Left renal pelvis (tissue), 4 donors: ENCODE results near the gene PSD2. TPM values are rescaled to one million over a fixed set of nuclear protein-coding genes. Genes with fewer than 3 reads are reported as not detected.

ENCODE experiments used
- DNase-seq, 4 donors: peaks; one replicate each; pipeline ENCODE4 v3.0.0-alpha.2; 2013; ENCODE audit warnings: low read depth in 4 of 4, low spot score in 3 of 4
- polyA plus RNA-seq, 4 donors: library from polyadenylated mRNA; unstranded; fragments of 120-200 nt; gene quantifications; one replicate each; pipeline ENCODE4 v1.2.1, GENCODE V29; 2013; ENCODE audit not compliant: insufficient read length in 4 of 4

PSD2 gene
- polyA plus RNA-seq, 4 donors: 1.5 to 2.5 (median 2.1) TPM

DNA sequence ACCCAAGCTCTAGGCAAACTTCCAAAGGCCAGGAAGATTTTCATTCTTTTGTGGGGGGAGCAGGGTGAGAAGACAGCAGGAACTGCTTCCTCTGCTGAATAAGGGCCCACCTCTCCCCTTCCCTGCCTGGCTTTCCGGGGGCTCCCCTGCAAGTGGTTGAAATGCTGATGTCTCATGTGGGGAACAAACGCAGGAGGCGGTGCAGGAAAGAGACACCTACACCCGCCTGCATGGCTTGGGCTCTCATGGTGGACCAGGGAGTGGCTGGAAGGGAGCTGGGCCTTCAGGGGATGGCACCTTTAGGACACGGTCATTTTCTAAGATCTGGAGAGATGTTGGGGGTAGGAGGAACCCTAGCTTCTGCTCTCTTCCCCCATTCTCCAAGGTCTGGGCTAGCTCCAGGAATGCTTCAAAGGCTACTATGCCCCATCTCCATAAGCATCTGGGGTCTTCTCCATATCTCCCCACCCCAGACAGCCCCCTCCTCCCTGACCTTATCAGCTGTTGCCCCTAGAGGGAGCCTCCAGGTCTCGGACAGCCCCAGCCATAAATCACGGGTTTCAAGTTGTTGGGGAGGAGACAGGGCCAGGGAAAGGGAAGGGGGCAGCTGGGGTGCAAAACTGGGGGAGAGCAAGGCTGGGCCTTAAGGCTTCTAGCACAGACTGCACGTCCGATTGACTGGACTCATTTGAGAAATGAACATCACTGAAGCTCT, 76.6 kb downstream of the PSD2 start:
- no peak for DNase-seq

DNA sequence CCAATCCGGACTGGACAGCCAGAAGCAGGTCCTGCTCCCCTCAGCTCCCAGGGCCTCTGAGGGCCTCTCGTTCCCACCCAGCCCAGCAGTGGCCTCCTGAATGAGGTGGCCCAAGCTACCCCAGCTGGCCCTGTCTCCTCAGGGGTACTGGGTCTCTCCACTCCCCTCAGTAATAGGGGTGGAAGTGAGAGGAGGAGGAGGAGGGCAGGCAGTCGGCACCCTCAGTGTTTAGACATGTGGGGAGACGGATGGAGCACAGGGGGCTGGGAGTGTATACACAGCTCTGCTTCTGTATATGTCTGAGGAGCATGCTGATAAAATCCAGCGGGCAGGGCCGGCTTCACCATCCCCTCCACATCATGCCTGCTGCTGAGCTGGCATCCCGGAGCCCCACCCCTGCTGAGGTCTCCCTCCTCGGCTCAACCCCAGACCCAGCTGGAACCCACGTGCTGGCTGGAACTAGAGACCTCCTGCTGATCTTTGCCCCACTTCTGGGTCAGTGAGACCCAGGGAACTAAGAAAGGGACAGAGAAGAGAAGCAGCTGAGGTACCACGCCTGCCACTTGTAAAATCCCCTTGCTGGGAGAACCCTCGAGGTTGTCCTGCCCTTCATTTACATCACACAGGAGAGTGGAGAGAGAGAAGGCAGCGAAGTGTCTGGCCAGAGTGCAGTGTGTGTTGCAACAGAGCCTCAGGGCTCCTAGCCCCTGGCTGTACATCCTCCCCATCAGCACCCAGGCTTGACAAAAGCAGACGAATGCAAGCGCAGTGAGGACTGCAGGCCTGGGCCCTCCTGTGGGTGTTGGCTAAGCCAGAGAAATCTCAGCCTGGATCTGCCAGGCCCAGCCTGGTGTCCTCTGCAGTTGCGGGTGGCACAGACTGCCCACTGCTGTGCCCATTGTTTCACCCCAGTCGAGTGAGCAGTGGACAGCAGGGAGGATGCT, 77.5 kb downstream of the PSD2 start:
- DNase-seq: no peak

- DNase-seq: no peak
Observed at GRCh38 chr5:139875957-139876356, 80.3 kb downstream of the PSD2 start.

DNA sequence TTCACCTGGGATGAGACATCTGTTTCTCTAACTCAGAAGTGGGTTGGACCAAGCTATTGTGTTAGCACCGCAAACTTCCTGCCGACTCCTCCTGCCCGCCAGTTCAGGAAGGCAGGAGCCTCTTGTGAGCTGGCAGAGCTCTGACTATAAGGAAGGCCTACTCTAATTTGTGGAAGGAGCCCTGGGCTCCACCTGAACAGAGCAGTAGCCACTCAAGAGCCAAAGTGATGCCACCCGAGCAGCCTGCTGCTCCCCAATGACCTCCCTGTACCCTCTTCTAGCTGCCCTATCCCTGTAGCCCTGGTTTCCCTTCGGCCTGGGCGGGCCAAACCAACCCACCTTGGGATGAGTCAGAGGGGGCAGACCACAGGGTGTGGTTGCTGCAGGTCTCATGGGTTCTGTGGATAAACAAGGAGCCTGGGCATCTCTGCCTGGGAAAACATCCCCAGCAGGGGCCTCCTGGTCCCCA, 81.6 kb downstream of the PSD2 start:
- DNase-seq: no peak

DNA sequence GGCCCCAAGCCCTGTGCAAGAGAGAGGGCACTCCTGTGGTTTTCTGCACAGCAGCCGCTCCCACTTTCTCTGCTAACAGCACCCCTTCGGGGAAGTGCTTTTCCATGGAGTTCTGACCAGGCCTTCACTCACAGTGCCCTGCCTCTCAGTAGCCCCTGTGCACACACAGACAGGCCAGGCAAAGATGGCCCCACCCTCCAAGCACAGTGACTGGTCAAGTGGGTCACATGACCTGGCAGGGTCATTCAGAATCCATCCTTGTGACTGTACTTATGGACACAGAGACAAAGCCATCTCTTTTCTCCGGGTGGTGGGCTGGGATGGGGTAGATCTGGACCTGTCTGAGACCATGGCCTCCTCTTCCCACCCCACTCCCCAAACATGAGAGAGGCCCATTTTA, 82.5 kb downstream of the PSD2 start:
- DNase-seq: no peak

- no peak for DNase-seq
Observed at GRCh38 chr5:139880416-139881142, 85.0 kb downstream of the PSD2 start.

- DNase-seq: no peak
Observed at GRCh38 chr5:139881143-139881733, 85.6 kb downstream of the PSD2 start.

DNA sequence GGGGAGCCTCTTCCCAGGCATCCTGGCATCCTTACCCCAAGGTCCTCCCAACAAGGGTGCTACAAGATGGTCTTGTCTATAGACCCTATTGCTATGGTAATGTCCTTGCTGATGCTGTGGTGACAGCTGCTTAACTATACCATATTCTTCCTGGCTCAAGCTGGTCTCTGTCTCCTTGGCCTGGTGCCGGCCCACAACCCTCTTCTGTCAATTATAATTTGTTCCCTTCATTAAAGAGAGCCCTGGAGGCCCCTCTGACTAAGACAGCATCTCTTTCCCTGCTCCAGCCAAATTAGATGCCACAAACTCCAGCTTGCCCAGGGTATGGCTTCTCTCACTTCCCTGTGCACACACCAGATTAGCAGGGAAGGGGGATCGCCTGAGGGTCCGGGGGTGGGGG, 86.7 kb downstream of the PSD2 start:
- DNase-seq: no peak

- DNase-seq: no peak
Observed at GRCh38 chr5:139882961-139883539, 87.4 kb downstream of the PSD2 start.

GRCh38 chr5:139884144-139884543, 88.5 kb downstream of the PSD2 start:
- DNase-seq: no peak

- no peak for DNase-seq
Observed at GRCh38 chr5:139884734-139885133, 89.1 kb downstream of the PSD2 start.

GRCh38 chr5:139885172-139885856, 89.7 kb downstream of the PSD2 start:
- no peak for DNase-seq

DNA sequence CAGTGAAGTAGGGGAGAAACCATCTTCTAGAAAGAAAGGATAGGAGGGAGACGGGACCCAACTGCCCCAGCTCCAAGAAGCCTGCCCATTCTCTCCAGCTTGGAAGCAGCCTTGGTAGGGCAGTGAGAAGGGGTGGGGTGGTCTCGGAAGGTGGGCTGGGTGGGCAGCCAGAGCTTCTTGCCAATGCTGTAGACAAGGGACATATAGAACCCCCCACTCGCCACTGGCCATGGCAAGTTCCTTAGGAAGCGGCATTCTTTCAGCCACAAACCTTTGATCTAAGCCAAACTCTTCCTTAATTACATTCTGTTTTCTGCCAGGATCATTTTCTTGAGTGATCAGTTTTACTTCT, 90.2 kb downstream of the PSD2 start:
- DNase-seq: no peak

DNA sequence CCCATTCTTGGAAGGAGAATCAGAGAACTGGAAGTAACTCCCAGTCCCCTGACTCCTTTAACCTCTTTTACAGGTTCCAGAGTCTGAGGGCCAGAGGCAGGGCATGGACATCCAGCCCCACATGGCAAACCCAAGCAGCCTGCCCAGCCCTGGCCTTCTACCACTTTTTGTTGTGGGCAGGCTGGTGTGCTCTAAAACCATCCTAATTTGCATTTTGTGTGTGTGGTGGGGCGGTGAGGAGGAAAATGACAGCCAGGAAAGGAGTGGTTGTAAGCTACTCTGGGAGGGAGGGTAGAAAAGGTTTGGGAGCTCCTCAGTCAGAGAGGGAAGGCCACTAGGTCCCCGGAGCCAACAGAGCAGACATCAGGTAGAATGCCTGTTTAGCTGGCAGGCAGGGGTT, 90.6 kb downstream of the PSD2 start:
- no peak for DNase-seq

DNA sequence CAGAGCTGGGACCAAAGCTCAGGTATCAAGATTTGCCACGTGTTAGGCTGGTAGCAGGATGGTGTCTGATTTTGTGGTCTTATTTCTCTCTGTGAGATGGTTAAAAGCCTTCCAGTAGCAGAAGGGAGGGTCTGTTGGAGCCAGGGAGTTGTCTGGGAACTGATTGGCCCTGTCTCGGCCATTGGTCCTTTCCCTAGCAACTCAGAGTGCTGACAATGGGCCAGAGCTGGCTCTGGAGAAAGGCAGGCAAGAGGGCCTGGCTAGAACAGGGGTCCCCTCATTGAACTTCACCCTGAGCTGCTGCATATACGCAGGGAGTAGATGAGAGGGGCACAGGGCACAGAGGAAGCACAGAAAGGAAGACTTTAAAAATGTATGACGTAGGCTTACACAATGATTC, 92.8 kb downstream of the PSD2 start:
- DNase-seq: no peak

DNA sequence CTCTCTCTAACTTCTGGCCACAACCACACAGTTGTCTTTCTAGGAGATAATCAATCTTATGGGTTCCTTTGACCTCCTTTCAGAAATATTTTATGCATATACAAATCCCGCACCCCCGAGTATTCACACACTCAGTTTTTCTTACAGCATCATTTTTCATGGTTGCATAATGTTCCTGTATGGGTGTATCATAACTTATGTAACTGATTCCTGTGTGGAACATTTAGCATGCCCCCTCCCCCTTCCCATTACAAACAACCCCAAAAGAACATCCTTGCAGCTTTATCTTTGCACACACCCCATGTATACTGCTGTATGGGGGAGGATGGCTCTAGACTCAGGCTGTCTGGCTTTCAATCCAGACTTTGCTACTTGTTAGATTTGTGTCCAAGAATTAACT, 93.8 kb downstream of the PSD2 start:
- no peak for DNase-seq

- DNase-seq: no peak
Observed at GRCh38 chr5:139893873-139894272, 98.3 kb downstream of the PSD2 start.
